DMS114 treated with DMSO at 0.1 percent for 48 hours (cell line): ENCODE data around the gene ZNF592.
"Not testable (repeated sequence)": the region's sequence is repeated elsewhere in the genome, so short reads cannot be mapped to it uniquely, and the experiment has no call there.

Source experiments
- DNase-seq: peaks from one replicate; lab custom pipeline; 2025; ENCODE audit not compliant: unreplicated experiment; lab: John Stamatoyannopoulos, UW

The ZNF592 gene

GRCh38 chr15:84748274-84749110, at the start of gene ZNF592:
Gene ZNF592, plus strand, starts transcription at chr15:84748592. Its CDS starts 34,084 bp downstream, at chr15:84782676.
- DNase-seq: peak; percentile 48

GRCh38 chr15:84699538-84700191, 48.7 kb upstream of the ZNF592 start:
- DNase-seq: no peak

GRCh38 chr15:84702961-84703482, 45.4 kb upstream of the ZNF592 start:
- no peak for DNase-seq

- DNase-seq: no peak
These were observed 44.6 kb upstream of the ZNF592 start for GRCh38 chr15:84703808-84704207.

- DNase-seq: no peak
These were observed 34.0 kb upstream of the ZNF592 start for GRCh38 chr15:84714372-84714771.

- DNase-seq: no peak
These were observed 33.6 kb upstream of the ZNF592 start for GRCh38 chr15:84714821-84715220.

- no peak for DNase-seq
These were observed 32.9 kb upstream of the ZNF592 start for GRCh38 chr15:84715441-84716035.

GRCh38 chr15:84716036-84716732, 32.2 kb upstream of the ZNF592 start, which contains the start of gene SEC11A:
Gene SEC11A, minus strand, starts transcription at chr15:84716139. Its CDS starts 64 bp downstream, at chr15:84716075.
- DNase-seq: peak; percentile 95

- DNase-seq: no peak
These were observed 27.0 kb upstream of the ZNF592 start for GRCh38 chr15:84721371-84721770.

GRCh38 chr15:84722628-84723027, 25.8 kb upstream of the ZNF592 start:
- DNase-seq: no peak

- DNase-seq: no peak
These were observed 23.3 kb upstream of the ZNF592 start for GRCh38 chr15:84725001-84725491.

GRCh38 chr15:84727429-84727828, 21.0 kb upstream of the ZNF592 start:
- no peak for DNase-seq

GRCh38 chr15:84731774-84732173, 16.6 kb upstream of the ZNF592 start:
- no peak for DNase-seq

- DNase-seq: no peak
These were observed 13.5 kb upstream of the ZNF592 start for GRCh38 chr15:84734794-84735479.

- not testable (repeated sequence) for DNase-seq
These were observed 12.8 kb upstream of the ZNF592 start for GRCh38 chr15:84735480-84736061.

GRCh38 chr15:84736375-84736774, 12.0 kb upstream of the ZNF592 start:
- DNase-seq: no peak

- DNase-seq: no peak
These were observed 11.4 kb upstream of the ZNF592 start for GRCh38 chr15:84737005-84737404.

GRCh38 chr15:84740691-84741090, 7.7 kb upstream of the ZNF592 start:
- DNase-seq: no peak

GRCh38 chr15:84741121-84741520, 7.3 kb upstream of the ZNF592 start:
- no peak for DNase-seq
